Measurements from ENCODE around the gene ACAP3. TPM values are rescaled to one million over a fixed set of nuclear protein-coding genes. Genes with fewer than 3 reads are reported as not detected.

Gene ACAP3
- total RNA-seq, 4 donors from 2014 or later, result 34.3 to 125 (median 69.6) TPM

DNA sequence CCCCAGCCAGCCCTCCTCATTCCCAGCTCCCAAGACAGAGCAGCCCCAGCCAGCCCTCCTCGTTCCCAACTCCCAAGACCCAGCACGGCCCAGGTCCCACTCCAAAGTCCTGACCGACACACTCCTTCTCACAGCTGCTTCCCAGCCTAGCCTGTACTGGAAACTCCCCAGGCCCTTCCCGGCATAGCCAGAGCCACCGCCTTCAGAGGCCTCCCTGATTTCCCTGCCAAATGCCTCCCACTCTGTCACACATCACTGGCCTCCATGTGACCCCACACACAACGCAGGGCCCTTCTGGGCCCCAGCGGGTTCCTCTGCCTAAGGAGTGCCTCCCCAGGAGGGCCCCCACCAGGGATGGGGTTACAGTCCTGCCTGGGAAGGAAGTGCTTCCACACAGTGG lies 36.9 kb downstream of the ACAP3 start:
- no peaks in the 10 kb centered on the region for H3K9me3 ChIP-seq
- peaks cover 0 to 33% (median 5%) of the 10 kb centered on the region in 3 donors for H3K36me3 ChIP-seq
- H3K4me1 ChIP-seq, result peaks cover 0 to 69% (median 38%) of the 10 kb centered on the region in 4 donors
- TF ChIP-seq CTCF (IDR thresholded peaks at IDR 0.05) (no peak), EP300 (IDR thresholded peaks at IDR 0.05) (no peak), POLR2A (IDR thresholded peaks at IDR 0.05) (no peak)
- no peak overlapping the region for H3K4me3 ChIP-seq
- no peak overlapping the region for H3K27ac ChIP-seq
- H3K27me3 ChIP-seq, result no peaks in the 10 kb centered on the region
- no peak for DNase-seq (ENCODE audit: low spot score in 2 of 2)
- WGBS, 2 donors, result 42 to 46% methylated on average over 5 to 7 of the region's 7 CpGs

- Histone ChIP-seq H3K9me3 (no peaks in the 10 kb centered on the region), H3K36me3 (peaks cover 2 to 58% (median 6%) of the 10 kb centered on the region in 3 donors), H3K4me1 (peaks cover 0 to 62% (median 32%) of the 10 kb centered on the region in 4 donors), H3K4me3 (no peak overlapping the region), H3K27ac (no peak overlapping the region), H3K27me3 (no peaks in the 10 kb centered on the region)
- 93 to 97% methylated on average over 12 of the region's 13 CpGs for WGBS, 2 donors
- TF ChIP-seq CTCF (IDR thresholded peaks at IDR 0.05), result no peak
- no peak for TF ChIP-seq POLR2A (IDR thresholded peaks at IDR 0.05)
- no peak for TF ChIP-seq EP300 (IDR thresholded peaks at IDR 0.05)
- DNase-seq (ENCODE audit: low spot score in 2 of 2), result no peak
Measured at GRCh38 chr1:1268284-1268682, 39.4 kb downstream of the ACAP3 start.

GRCh38 chr1:1267488-1268283 lies 40.0 kb downstream of the ACAP3 start:
- H3K4me1 ChIP-seq, result peaks cover 0 to 59% (median 28%) of the 10 kb centered on the region in 4 donors
- 92% methylated on average over 38 to 39 of the region's 39 CpGs for WGBS, 2 donors
- H3K4me3 ChIP-seq, result no peak overlapping the region
- H3K9me3 ChIP-seq, result no peaks in the 10 kb centered on the region
- DNase-seq (ENCODE audit: low spot score in 2 of 2), result no peak
- no peak overlapping the region for H3K27ac ChIP-seq
- no peak for TF ChIP-seq CTCF (IDR thresholded peaks at IDR 0.05)
- no peak for TF ChIP-seq POLR2A (IDR thresholded peaks at IDR 0.05)
- TF ChIP-seq EP300 (IDR thresholded peaks at IDR 0.05), result no peak
- no peaks in the 10 kb centered on the region for H3K27me3 ChIP-seq
- H3K36me3 ChIP-seq, result peaks cover 2 to 64% (median 12%) of the 10 kb centered on the region in 3 donors

DNA sequence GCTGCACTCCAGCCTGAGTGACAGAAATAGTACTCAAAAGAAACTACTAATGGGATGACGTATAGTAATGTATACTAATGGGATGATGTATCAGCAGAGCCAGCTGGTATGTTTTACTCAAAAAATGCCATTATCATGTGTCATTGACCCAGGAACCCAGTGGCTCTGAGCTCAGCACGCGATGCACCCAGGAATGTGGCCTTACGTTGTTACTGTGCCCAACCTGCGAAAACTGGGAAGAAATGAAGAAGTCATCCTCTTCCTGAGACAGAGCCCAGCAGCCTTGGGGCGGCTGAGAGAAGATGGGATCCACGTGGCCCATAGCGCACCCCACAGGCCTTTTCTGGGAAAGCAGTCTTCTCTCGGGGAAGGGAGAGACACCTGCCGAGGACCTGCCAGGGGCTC lies 42.9 kb downstream of the ACAP3 start:
- peaks cover 0 to 31% (median 1%) of the 10 kb centered on the region in 4 donors for H3K4me1 ChIP-seq
- DNase-seq (ENCODE audit: low spot score in 2 of 2), result no peak
- H3K27ac ChIP-seq, result no peak overlapping the region
- 70 to 73% methylated on average over 10 of the region's 10 CpGs for WGBS, 2 donors
- peaks cover 6 to 92% (median 22%) of the 10 kb centered on the region in 3 donors for H3K36me3 ChIP-seq
- H3K4me3 ChIP-seq, result no peak overlapping the region
- no peaks in the 10 kb centered on the region for H3K9me3 ChIP-seq
- no peaks in the 10 kb centered on the region for H3K27me3 ChIP-seq
- TF ChIP-seq CTCF (IDR thresholded peaks at IDR 0.05), result no peak
- no peak for TF ChIP-seq EP300 (IDR thresholded peaks at IDR 0.05)
- TF ChIP-seq POLR2A (IDR thresholded peaks at IDR 0.05), result no peak

- no peak overlapping the region for H3K4me3 ChIP-seq
- DNase-seq (ENCODE audit: low spot score in 2 of 2), result no peak
- peaks cover 6 to 100% (median 22%) of the 10 kb centered on the region in 3 donors for H3K36me3 ChIP-seq
- H3K9me3 ChIP-seq, result no peaks in the 10 kb centered on the region
- peaks cover 0 to 23% (median 0%) of the 10 kb centered on the region in 4 donors for H3K4me1 ChIP-seq
- WGBS, 2 donors, result 85 to 91% methylated on average over 9 of the region's 9 CpGs
- TF ChIP-seq POLR2A (IDR thresholded peaks at IDR 0.05) (no peak), EP300 (IDR thresholded peaks at IDR 0.05) (no peak), CTCF (IDR thresholded peaks at IDR 0.05) (no peak)
- H3K27me3 ChIP-seq, result no peaks in the 10 kb centered on the region
- no peak overlapping the region for H3K27ac ChIP-seq
Measured at GRCh38 chr1:1264026-1264425, 43.7 kb downstream of the ACAP3 start.

All from tibial nerve (tissue), 4 donors.